HCEC 1CT (cell line): Measurements from ENCODE around the gene L3HYPDH.

Experiments used
- DNase-seq: peaks from one replicate; pipeline ENCODE4 v3.0.0-alpha.2; 2017

The L3HYPDH gene

DNA sequence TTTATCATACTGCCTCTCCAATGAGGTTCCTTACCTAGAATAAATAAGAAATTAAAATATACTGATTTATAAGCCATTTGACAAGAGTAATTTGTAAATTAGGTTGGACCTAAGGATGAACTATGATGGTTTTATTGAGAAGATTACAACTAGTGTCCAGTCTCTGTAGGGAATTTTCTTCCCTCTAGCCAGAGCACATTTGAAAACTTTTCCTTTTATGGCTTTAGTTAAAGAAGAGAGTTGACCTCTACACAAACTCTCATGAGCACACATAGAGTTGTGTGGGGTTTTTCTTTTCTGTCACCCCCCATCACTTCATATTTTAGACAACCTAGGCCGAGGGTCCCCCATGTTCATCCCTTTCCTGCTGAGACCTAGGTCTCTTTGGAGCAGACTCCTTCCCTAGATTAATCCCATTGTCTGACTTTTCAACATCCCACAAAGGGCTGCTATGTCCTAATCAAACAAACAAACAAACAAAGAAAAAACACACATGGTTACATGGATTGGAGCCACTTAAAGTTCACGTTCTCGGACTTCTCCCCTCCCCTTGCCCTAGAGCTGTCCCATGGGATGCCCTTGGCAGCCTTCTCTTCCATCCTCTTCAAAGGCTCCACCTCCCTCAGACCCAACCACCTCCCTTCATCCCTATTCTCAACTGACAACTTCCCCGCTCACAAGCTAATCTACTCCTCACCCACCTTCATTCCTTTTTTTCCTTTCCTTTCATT is 59.7 kb downstream of the L3HYPDH start:
- no peak for DNase-seq
